C4-2B (cell line): ENCODE measurements around the gene ZNF652.

Experiments
- CTCF ChIP-seq: fragments of 450-650 bp; conservative IDR thresholded peaks from 2 replicates; pipeline ENCODE4 v1.5.1; 2017; ENCODE audit warnings: mild to moderate bottlenecking
- ZFX ChIP-seq: fragments of 450-650 bp; IDR thresholded peaks from 2 replicates; pipeline ENCODE4 v1.6.1; 2017

GRCh38 chr17:49388290-49388640, 26.2 kb upstream of the ZNF652 start:
- TF ChIP-seq CTCF (no peak), ZFX (no peak)
